PC-9 (cell line): ENCODE results near the gene ISOC2.

Source experiments
- EZH2 ChIP-seq: fragments of 200-600 bp; sonication (generic); IDR thresholded peaks from 2 replicates; pipeline ENCODE4 v1.8.0; 2017; ENCODE audit warnings: antibody characterized with exemption, low read depth
- TF ChIP-seq, protein P1 (sequence below): fragments of 200-600 bp; sonication (generic); conservative IDR thresholded peaks from 2 replicates; pipeline ENCODE4 v1.6.1; 2017; ENCODE audit warnings: mixed run types, antibody characterized with exemption, mild to moderate bottlenecking, moderate library complexity

DNA sequence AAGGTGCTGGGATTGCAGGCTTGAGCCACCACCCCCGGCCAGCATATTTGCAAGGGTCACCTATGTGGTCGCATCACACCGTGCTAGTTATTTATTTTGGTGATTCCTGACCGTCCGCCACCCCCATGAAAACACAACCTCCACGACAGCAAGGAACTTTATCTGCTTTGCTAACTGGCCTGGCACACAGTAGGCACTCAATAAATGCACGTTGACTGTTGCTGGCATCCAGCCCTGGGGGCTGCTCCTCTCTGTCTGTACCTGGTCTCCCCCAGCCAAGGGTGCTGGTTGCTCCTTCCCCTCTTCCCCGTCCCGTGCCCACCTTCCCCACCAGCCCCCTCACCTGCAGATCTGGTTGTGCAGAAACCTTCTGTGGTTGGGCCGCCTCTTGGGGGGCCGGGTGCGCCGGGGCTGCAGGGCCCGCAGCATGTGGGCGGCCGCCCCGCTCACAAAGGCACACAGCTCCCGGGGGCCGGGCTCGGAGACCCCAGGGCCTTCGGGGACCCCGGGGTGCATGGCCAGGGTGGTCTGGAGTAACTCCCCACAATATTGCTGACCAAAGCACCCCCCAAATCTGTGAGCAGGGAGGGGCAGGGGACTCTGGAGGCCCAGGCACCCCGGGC, 2.7 kb upstream of the ISOC2 start:
- TF ChIP-seq, protein P1, sequence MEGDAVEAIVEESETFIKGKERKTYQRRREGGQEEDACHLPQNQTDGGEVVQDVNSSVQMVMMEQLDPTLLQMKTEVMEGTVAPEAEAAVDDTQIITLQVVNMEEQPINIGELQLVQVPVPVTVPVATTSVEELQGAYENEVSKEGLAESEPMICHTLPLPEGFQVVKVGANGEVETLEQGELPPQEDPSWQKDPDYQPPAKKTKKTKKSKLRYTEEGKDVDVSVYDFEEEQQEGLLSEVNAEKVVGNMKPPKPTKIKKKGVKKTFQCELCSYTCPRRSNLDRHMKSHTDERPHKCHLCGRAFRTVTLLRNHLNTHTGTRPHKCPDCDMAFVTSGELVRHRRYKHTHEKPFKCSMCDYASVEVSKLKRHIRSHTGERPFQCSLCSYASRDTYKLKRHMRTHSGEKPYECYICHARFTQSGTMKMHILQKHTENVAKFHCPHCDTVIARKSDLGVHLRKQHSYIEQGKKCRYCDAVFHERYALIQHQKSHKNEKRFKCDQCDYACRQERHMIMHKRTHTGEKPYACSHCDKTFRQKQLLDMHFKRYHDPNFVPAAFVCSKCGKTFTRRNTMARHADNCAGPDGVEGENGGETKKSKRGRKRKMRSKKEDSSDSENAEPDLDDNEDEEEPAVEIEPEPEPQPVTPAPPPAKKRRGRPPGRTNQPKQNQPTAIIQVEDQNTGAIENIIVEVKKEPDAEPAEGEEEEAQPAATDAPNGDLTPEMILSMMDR = no peak
- no peak for TF ChIP-seq EZH2
